GM23338 (cell line): ENCODE measurements around the gene PDE7B. TPM values are rescaled to one million over a fixed set of nuclear protein-coding genes. Genes with fewer than 3 reads are reported as not detected.
A peak's percentile ranks its signal among the peaks of the same experiment; 100 is the strongest.

Experiments used
- ATAC-seq: fragments of 200-7000 bp; cut with Tn5 transposase; 3 replicates; pipeline ENCODE4 v1.9.1; 2020
- DNase-seq: peaks from one replicate; pipeline ENCODE4 v3.0.0-alpha.2; 2015; ENCODE audit warnings: low spot score
- H2AFZ ChIP-seq: fragments of 200-600 bp; sonication (generic); 2 replicates; pipeline ENCODE4 v1.8.0; 2016; ENCODE audit warnings: antibody characterized with exemption, mild to moderate bottlenecking, moderate library complexity
- H3F3A ChIP-seq: fragments of 200-600 bp; sonication (generic); replicated peaks from 2 replicates; pipeline ENCODE4 v1.8.0; 2017; ENCODE audit warnings: antibody characterized with exemption, mixed run types, low read depth
- H3K27ac ChIP-seq: fragments of 200-600 bp; sonication (generic); 2 replicates; pipeline ENCODE4 v1.6.1; 2016; ENCODE audit warnings: low read depth
- H3K27me3 ChIP-seq: fragments of 200-600 bp; sonication (generic); 2 replicates; pipeline ENCODE4 v1.8.0; 2016; ENCODE audit warnings: mild to moderate bottlenecking, mixed run types, moderate library complexity; ENCODE audit not compliant: insufficient read depth
- H3K36me3 ChIP-seq: fragments of 200-600 bp; sonication (generic); 2 replicates; pipeline ENCODE4 v1.8.0; 2016; ENCODE audit warnings: mild to moderate bottlenecking; ENCODE audit not compliant: insufficient read depth
- H3K4me1 ChIP-seq: fragments of 200-600 bp; sonication (generic); 2 replicates; pipeline ENCODE4 v1.8.0; 2016; ENCODE audit warnings: mild to moderate bottlenecking, moderate library complexity; ENCODE audit not compliant: insufficient read depth
- H3K4me2 ChIP-seq: fragments of 200-600 bp; sonication (generic); 2 replicates; pipeline ENCODE4 v1.7.1; 2017; ENCODE audit warnings: mixed run types
- H3K4me3 ChIP-seq: fragments of 200-600 bp; sonication (generic); 2 replicates; pipeline ENCODE4 v1.6.1; 2016; ENCODE audit warnings: mixed run types
- H3K79me2 ChIP-seq: fragments of 200-600 bp; sonication (generic); replicated peaks from 2 replicates; pipeline ENCODE4 v1.8.0; 2017; ENCODE audit warnings: mild to moderate bottlenecking; ENCODE audit not compliant: insufficient read depth
- H3K9me2 ChIP-seq: fragments of 200-600 bp; sonication (generic); 2 replicates; pipeline ENCODE4 v1.8.0; 2017; ENCODE audit not compliant: insufficient read depth
- H4K20me1 ChIP-seq: fragments of 200-600 bp; sonication (generic); replicated peaks from 2 replicates; pipeline ENCODE4 v1.8.0; 2017; ENCODE audit warnings: mild to moderate bottlenecking; ENCODE audit not compliant: insufficient read depth
- H3K27ac Mint-ChIP-seq: 2 replicates; pipeline ENCODE4 v1.8.0; 2020; ENCODE audit warnings: inconsistent platforms, mild to moderate bottlenecking, moderate library complexity, mixed read lengths
- H3K27me3 Mint-ChIP-seq: 3 replicates; pipeline ENCODE4 v1.8.0; 2022; ENCODE audit warnings: low read depth, mild to moderate bottlenecking, moderate library complexity, mixed read lengths, inconsistent platforms; ENCODE audit not compliant: insufficient read depth, poor library complexity
- H3K36me3 Mint-ChIP-seq: 3 replicates; pipeline ENCODE4 v1.8.0; 2021; ENCODE audit warnings: low read depth, mild to moderate bottlenecking, inconsistent platforms, moderate library complexity, mixed read lengths
- H3K4me1 Mint-ChIP-seq: 3 replicates; pipeline ENCODE4 v1.8.0; 2020; ENCODE audit warnings: mild to moderate bottlenecking, inconsistent platforms, mixed read lengths
- H3K4me3 Mint-ChIP-seq: 3 replicates; pipeline ENCODE4 v1.8.0; 2021; ENCODE audit warnings: moderate library complexity, mild to moderate bottlenecking, inconsistent platforms, mixed read lengths
- H3K9me3 Mint-ChIP-seq: 3 replicates; pipeline ENCODE4 v1.8.0; 2020; ENCODE audit warnings: moderate library complexity, mild to moderate bottlenecking, inconsistent platforms, mixed read lengths
- CREB1 ChIP-seq: fragments of 250-450 bp; sonication (Bioruptor Pico); IDR thresholded peaks from 2 replicates; pipeline ENCODE4 v1.5.0; 2020; ENCODE audit warnings: low read depth, mild to moderate bottlenecking, moderate library complexity
- CTCF ChIP-seq, 2 experiments: fragments of 200-600 bp in 1 of 2; sonication (generic) in 1 of 2; conservative IDR thresholded peaks; 2 replicates each; pipeline versions ENCODE4 v1.5.1 to v1.6.1; 2016 to 2017; ENCODE audit warnings: antibody characterized with exemption in 2 of 2, low read depth in 2 of 2, mild to moderate bottlenecking in 2 of 2, moderate library complexity in 1 of 2
- EZH2 ChIP-seq: fragments of 200-600 bp; sonication (generic); IDR thresholded peaks from one replicate; pipeline ENCODE4 v1.8.0; 2017; ENCODE audit warnings: antibody characterized with exemption, mild to moderate bottlenecking, low read depth; ENCODE audit not compliant: unreplicated experiment
- EZH2phosphoT487 ChIP-seq: fragments of 200-600 bp; sonication (generic); IDR thresholded peaks from one replicate; pipeline ENCODE4 v1.8.1; 2018; ENCODE audit warnings: antibody characterized with exemption; ENCODE audit not compliant: unreplicated experiment
- JUNB ChIP-seq: IDR thresholded peaks from one replicate; pipeline ENCODE4 v1.6.1; 2016; ENCODE audit warnings: antibody characterized with exemption; ENCODE audit not compliant: unreplicated experiment
- NANOG ChIP-seq: IDR thresholded peaks from 2 replicates; pipeline ENCODE4 v1.6.1; 2016; ENCODE audit warnings: antibody characterized with exemption, borderline replicate concordance
- POLR2AphosphoS5 ChIP-seq: IDR thresholded peaks from 2 replicates; pipeline ENCODE4 v1.6.1; 2016; ENCODE audit warnings: antibody characterized with exemption, low read depth
- STAT1 ChIP-seq: IDR thresholded peaks from one replicate; pipeline ENCODE4 v1.6.1; 2016; ENCODE audit warnings: antibody characterized with exemption; ENCODE audit not compliant: unreplicated experiment
- polyA plus RNA-seq: library from polyadenylated mRNA; unstranded; fragments of >200 nt; fragmentation: Nextera tagmentation; extraction: Ambion mirVana; gene quantifications from 2 replicates; pipeline ENCODE4 v1.2.1, GENCODE V29; 2016
- total RNA-seq: library from RNA; depleted of rRNA; stranded (reverse); fragments of >200 nt; shearing (Covaris generic); gene quantifications from 2 replicates; pipeline ENCODE4 v1.2.3, GENCODE V29; 2014
- TF ChIP-seq, protein P1 (sequence below): IDR thresholded peaks from one replicate; pipeline ENCODE4 v1.6.1; 2018; ENCODE audit warnings: antibody characterized with exemption; ENCODE audit not compliant: unreplicated experiment
- TF ChIP-seq, protein P2 (sequence below): IDR thresholded peaks from 2 replicates; pipeline ENCODE4 v1.6.1; 2016; ENCODE audit warnings: antibody characterized with exemption

Gene PDE7B
- total and polyA plus RNA-seq, 2 experiments from 2014 or later, result 0.07 TPM; not detected in 1

DNA sequence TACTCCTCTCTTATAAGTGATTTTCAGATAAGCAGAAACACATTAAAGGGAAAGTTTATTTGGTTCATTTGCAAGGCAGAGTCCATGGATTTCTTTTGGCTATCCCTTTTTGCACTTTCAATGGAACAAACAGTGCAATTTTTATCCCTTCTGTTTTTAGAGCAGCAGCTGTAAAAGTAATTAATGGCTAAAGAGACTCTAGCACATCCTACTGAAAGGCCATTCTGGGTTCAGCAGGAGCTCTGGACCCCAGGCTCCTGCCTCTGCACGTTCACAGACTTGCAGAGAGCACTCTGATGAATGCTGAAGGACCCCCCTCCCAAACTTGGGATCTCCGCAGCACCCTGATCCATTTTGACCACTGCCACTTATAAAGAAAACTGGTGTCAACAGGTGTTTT lies 40.3 kb upstream of the PDE7B start (continued):
- TF ChIP-seq, protein P1, sequence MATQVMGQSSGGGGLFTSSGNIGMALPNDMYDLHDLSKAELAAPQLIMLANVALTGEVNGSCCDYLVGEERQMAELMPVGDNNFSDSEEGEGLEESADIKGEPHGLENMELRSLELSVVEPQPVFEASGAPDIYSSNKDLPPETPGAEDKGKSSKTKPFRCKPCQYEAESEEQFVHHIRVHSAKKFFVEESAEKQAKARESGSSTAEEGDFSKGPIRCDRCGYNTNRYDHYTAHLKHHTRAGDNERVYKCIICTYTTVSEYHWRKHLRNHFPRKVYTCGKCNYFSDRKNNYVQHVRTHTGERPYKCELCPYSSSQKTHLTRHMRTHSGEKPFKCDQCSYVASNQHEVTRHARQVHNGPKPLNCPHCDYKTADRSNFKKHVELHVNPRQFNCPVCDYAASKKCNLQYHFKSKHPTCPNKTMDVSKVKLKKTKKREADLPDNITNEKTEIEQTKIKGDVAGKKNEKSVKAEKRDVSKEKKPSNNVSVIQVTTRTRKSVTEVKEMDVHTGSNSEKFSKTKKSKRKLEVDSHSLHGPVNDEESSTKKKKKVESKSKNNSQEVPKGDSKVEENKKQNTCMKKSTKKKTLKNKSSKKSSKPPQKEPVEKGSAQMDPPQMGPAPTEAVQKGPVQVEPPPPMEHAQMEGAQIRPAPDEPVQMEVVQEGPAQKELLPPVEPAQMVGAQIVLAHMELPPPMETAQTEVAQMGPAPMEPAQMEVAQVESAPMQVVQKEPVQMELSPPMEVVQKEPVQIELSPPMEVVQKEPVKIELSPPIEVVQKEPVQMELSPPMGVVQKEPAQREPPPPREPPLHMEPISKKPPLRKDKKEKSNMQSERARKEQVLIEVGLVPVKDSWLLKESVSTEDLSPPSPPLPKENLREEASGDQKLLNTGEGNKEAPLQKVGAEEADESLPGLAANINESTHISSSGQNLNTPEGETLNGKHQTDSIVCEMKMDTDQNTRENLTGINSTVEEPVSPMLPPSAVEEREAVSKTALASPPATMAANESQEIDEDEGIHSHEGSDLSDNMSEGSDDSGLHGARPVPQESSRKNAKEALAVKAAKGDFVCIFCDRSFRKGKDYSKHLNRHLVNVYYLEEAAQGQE, result no peak
- TF ChIP-seq CREB1 (CRISPR knock-in tag), result no peak
- TF ChIP-seq POLR2AphosphoS5, result no peak
- no peak for TF ChIP-seq CTCF (conservative IDR thresholded peaks at IDR 0.05; ENCODE audit: low read depth in 2 of 2)

DNA sequence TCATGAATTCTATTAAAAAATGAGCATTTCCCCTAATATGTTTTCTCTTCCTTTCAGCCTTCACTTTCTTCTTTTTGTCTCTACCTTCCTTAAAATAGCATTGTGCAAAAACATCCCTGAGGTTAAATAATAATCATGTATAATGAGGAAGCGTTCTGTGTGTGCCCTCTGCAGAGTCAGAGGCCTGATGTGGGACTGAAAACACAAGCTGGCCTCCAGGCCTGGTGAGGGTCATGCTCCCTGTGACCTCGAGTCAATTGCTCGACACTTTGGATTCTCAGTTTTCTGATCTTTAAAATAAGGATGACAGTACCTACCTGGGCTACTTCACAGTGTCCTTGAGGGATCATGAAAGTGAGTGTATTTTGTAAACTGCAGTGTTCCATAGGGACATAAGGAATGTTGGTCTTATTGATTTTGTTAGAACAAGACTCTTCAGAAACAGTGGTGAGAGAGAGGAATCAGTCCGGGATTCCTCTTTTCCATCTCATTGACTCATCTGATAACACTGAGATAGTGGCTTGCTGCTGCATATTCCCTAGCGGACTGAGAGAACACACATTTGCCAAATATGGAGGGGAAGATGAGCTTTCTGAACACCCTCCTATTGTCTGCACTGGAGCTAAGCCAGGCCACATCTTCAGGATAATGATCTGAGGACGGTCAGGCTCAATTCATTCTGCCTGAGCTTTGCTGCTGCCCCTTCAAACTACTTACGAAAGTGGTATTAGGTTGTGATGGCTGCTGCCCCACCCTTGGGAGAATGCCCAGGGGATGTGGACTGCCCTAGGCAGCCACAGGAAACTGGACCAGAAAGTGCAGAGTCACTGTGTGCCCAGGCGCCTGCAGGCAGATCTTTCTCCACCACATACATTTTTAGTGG lies 39.6 kb upstream of the PDE7B start:
- peaks cover 4% of the 10 kb centered on the region for H3K27me3 Mint-ChIP-seq
- H2AFZ ChIP-seq, result peak overlapping the region; percentile 36; the same call in 1 of the 2 replicates
- H4K20me1 ChIP-seq, result no peaks in the 10 kb centered on the region
- no peaks in the 10 kb centered on the region for H3K79me2 ChIP-seq
- peaks cover 8% of the 10 kb centered on the region; the same call in 2 of the 3 replicates for H3K36me3 Mint-ChIP-seq
- no peak for ATAC-seq
- H3K36me3 ChIP-seq, result no peaks in the 10 kb centered on the region
- DNase-seq, result no peak
- no peak overlapping the region for H3K4me2 ChIP-seq
- no peak overlapping the region for H3K4me3 ChIP-seq
- H3F3A ChIP-seq, result no peaks in the 10 kb centered on the region
- H3K4me1 Mint-ChIP-seq, result peaks cover 34% of the 10 kb centered on the region
- H3K27ac ChIP-seq, result no peak overlapping the region
- H3K27me3 ChIP-seq, result no peaks in the 10 kb centered on the region
- H3K9me2 ChIP-seq, result no peaks in the 10 kb centered on the region
- no peak overlapping the region for H3K27ac Mint-ChIP-seq
- peaks cover 6% of the 10 kb centered on the region; the same call in 2 of the 3 replicates for H3K9me3 Mint-ChIP-seq
- no peak overlapping the region for H3K4me3 Mint-ChIP-seq
- peaks cover 32% of the 10 kb centered on the region for H3K4me1 ChIP-seq
- TF ChIP-seq NANOG (no peak), STAT1 (no peak), POLR2AphosphoS5 (no peak), JUNB (no peak), EZH2 (no peak), EZH2phosphoT487 (no peak), CREB1 (CRISPR knock-in tag) (no peak)
- TF ChIP-seq, protein P1, result no peak
- TF ChIP-seq, protein P2, sequence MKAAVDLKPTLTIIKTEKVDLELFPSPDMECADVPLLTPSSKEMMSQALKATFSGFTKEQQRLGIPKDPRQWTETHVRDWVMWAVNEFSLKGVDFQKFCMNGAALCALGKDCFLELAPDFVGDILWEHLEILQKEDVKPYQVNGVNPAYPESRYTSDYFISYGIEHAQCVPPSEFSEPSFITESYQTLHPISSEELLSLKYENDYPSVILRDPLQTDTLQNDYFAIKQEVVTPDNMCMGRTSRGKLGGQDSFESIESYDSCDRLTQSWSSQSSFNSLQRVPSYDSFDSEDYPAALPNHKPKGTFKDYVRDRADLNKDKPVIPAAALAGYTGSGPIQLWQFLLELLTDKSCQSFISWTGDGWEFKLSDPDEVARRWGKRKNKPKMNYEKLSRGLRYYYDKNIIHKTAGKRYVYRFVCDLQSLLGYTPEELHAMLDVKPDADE, result no peak
